Measurements from ENCODE around the gene CD38.

GRCh38 chr4:15890246-15890829 is 112.2 kb downstream of the CD38 start:
- TF ChIP-seq POLR2A (IDR thresholded peaks at IDR 0.05) (no peak), CTCF (IDR thresholded peaks at IDR 0.05) (no peak)
